ENCODE data around the gene CACNA1B. TPM values are rescaled to one million over a fixed set of nuclear protein-coding genes. Genes with fewer than 3 reads are reported as not detected.

The CACNA1B gene
- polyA plus RNA-seq, 2 of the 4 experiments (the other 2 are of a cell fraction), result 0.03 to 0.06 TPM

DNA sequence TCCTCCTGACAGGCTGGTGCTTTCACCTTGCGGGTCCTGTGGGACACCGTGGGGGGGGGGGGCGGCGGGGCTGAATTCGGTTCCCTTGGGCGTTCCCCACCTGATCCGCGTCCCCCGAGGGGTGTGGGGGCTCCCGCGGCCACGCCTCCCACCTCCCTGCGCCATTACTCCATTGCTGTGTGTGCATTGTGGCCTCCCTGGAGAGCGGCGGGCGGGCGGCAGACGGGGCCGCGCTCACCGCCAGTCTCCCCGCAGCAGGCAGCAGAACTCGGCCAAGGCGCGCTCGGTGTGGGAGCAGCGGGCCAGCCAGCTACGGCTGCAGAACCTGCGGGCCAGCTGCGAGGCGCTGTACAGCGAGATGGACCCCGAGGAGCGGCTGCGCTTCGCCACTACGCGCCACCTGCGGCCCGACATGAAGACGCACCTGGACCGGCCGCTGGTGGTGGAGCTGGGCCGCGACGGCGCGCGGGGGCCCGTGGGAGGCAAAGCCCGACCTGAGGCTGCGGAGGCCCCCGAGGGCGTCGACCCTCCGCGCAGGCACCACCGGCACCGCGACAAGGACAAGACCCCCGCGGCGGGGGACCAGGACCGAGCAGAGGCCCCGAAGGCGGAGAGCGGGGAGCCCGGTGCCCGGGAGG is 145.3 kb downstream of the CACNA1B start:
- DNase-seq (ENCODE audit: low read depth in 1 of 2, low spot score in 1 of 2), result no peak
- WGBS (ENCODE audit: missing lambda C conversion rate), result 40% methylated on average over 3 of the region's 69 CpGs
- H3K4me3 ChIP-seq, result peak overlapping the region; percentile 47
- peak in 1 of 2 experiments; percentile 51; a peak in 3 of 6 replicates for ATAC-seq
- ChIA-PET CTCF (interaction anchor here (0.7 to 1.2 kb wide), 4 partner anchors 13 to 350 kb away, joined by 3 to 6 read pairs (median 3); no protein-coding TSS in a partner anchor), POLR2A (no interaction called here)
- no peak for TF ChIP-seq GATA3 (IDR thresholded peaks at IDR 0.05; ENCODE audit: borderline replicate concordance)
- peak overlapping the region; percentile 84 for H3K4me2 ChIP-seq
- FAIRE-seq, result no peak
- no peaks in the 10 kb centered on the region for H3K9me3 ChIP-seq
- H3K4me1 ChIP-seq, result peaks cover 5% of the 10 kb centered on the region; the same call in 2 of the 3 replicates
- H3K27ac ChIP-seq, result peak overlapping the region in 1 of 2 experiments; percentile 56; a peak in 2 of 6 replicates

DNA sequence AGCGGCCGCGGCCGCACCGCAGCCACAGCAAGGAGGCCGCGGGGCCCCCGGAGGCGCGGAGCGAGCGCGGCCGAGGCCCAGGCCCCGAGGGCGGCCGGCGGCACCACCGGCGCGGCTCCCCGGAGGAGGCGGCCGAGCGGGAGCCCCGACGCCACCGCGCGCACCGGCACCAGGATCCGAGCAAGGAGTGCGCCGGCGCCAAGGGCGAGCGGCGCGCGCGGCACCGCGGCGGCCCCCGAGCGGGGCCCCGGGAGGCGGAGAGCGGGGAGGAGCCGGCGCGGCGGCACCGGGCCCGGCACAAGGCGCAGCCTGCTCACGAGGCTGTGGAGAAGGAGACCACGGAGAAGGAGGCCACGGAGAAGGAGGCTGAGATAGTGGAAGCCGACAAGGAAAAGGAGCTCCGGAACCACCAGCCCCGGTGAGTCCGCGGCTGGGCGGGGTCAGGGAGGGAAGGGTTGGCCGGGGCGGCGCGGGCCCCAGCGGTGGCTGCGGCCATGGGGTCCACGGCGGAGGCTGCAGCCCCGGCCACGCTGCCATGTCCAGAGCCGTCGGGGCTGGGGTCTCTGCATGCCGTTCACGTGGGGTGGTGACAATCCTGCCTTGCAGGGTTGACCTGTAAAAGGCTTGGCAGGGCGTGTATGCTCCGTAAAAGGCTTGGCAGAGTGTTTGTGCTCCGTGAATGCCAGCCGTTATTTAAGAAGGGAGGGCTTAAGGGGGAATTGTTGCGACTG is 146.0 kb downstream of the CACNA1B start:
- 21% methylated on average over 25 of the region's 84 CpGs for WGBS (ENCODE audit: missing lambda C conversion rate)
- FAIRE-seq, result no peak
- ChIA-PET CTCF (interaction anchor here (1.1 to 1.2 kb wide), 2 partner anchors 12 to 350 kb away, joined by 3 to 6 read pairs; no protein-coding TSS in a partner anchor), POLR2A (no interaction called here)
- ATAC-seq, result peak; percentile 19 to 25; a peak in 3 of 6 replicates
- Histone ChIP-seq H3K27ac (peak overlapping the region in 1 of 2 experiments; percentile 56; a peak in 2 of 6 replicates), H3K4me3 (peak overlapping the region; percentile 47), H3K4me2 (peak overlapping the region; percentile 84), H3K9me3 (no peaks in the 10 kb centered on the region), H3K4me1 (peaks cover 5% of the 10 kb centered on the region; the same call in 2 of the 3 replicates)
- DNase-seq (ENCODE audit: low read depth in 1 of 2, low spot score in 1 of 2), result no peak
- TF ChIP-seq CHD4 (IDR thresholded peaks at IDR 0.05; ENCODE audit: borderline replicate concordance) (no peak), KDM1A (IDR thresholded peaks at IDR 0.05; ENCODE audit: low read depth) (no peak), PHF8 (IDR thresholded peaks at IDR 0.05; ENCODE audit: borderline replicate concordance, low read depth) (no peak), TFCP2L1 (CRISPR knock-in tag; IDR thresholded peaks at IDR 0.05) (no peak), SREBF2 (IDR thresholded peaks at IDR 0.05) (no peak), GATA3 (IDR thresholded peaks at IDR 0.05; ENCODE audit: borderline replicate concordance) (no peak), HOXB5 (CRISPR knock-in tag; IDR thresholded peaks at IDR 0.05) (no peak), FOSB (CRISPR knock-in tag; IDR thresholded peaks at IDR 0.05) (no peak), HMGXB4 (CRISPR knock-in tag; IDR thresholded peaks at IDR 0.05; ENCODE audit: borderline replicate concordance) (no peak), NR3C1 (IDR thresholded peaks at IDR 0.05) (no peak), RNF2 (IDR thresholded peaks at IDR 0.05; ENCODE audit: borderline replicate concordance, low read depth) (no peak), ZC3H11A (IDR thresholded peaks at IDR 0.05) (no peak)
- TF ChIP-seq, protein P1, sequence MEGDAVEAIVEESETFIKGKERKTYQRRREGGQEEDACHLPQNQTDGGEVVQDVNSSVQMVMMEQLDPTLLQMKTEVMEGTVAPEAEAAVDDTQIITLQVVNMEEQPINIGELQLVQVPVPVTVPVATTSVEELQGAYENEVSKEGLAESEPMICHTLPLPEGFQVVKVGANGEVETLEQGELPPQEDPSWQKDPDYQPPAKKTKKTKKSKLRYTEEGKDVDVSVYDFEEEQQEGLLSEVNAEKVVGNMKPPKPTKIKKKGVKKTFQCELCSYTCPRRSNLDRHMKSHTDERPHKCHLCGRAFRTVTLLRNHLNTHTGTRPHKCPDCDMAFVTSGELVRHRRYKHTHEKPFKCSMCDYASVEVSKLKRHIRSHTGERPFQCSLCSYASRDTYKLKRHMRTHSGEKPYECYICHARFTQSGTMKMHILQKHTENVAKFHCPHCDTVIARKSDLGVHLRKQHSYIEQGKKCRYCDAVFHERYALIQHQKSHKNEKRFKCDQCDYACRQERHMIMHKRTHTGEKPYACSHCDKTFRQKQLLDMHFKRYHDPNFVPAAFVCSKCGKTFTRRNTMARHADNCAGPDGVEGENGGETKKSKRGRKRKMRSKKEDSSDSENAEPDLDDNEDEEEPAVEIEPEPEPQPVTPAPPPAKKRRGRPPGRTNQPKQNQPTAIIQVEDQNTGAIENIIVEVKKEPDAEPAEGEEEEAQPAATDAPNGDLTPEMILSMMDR (IDR thresholded peaks at IDR 0.05), result no peak

- FAIRE-seq (no peak), DNase-seq (ENCODE audit: low read depth in 1 of 2, low spot score in 1 of 2) (no peak), ATAC-seq (no peak)
- TF ChIP-seq POLR2A (IDR thresholded peaks at IDR 0.05; ENCODE audit: low read length), result no peak
- no peak for TF ChIP-seq RFX5 (IDR thresholded peaks at IDR 0.05)
- no peak for TF ChIP-seq EHMT2 (IDR thresholded peaks at IDR 0.05; ENCODE audit: low read depth)
- TF ChIP-seq GATA3 (IDR thresholded peaks at IDR 0.05; ENCODE audit: borderline replicate concordance), result no peak
- no peak for TF ChIP-seq HDAC2 (IDR thresholded peaks at IDR 0.05)
- TF ChIP-seq HOXB13 (CRISPR knock-in tag; IDR thresholded peaks at IDR 0.05; ENCODE audit: low read depth), result no peak
- TF ChIP-seq PBX3 (IDR thresholded peaks at IDR 0.05), result no peak
- no peak for TF ChIP-seq SMC3 (IDR thresholded peaks at IDR 0.05)
- no peak for TF ChIP-seq CEBPB (IDR thresholded peaks at IDR 0.05)
- TF ChIP-seq TFCP2L1 (CRISPR knock-in tag; IDR thresholded peaks at IDR 0.05), result no peak
- Histone ChIP-seq H3K4me2 (peak overlapping the region; percentile 84; the same call in 2 of the 3 replicates), H3K9me3 (no peaks in the 10 kb centered on the region; the same call in 2 of the 3 replicates), H3K27ac (no peak overlapping the region), H3K4me1 (peaks cover 5% of the 10 kb centered on the region; the same call in 2 of the 3 replicates), H3K4me3 (peak overlapping the region; percentile 47; the same call in 2 of the 3 replicates)
- CTCF ChIA-PET, result no interaction called here
- WGBS (ENCODE audit: missing lambda C conversion rate), result 86% methylated on average over 9 of the region's 9 CpGs
- POLR2A ChIA-PET, result no interaction called here
These were observed 146.5 kb downstream of the CACNA1B start for GRCh38 chr9:138024131-138024530.
